GM19463 (cell line): ENCODE measurements around the gene RCSD1.

Source experiments
- ATAC-seq: cut with Tn5 transposase; IDR thresholded peaks from one replicate; pipeline ENCODE4 v1.9.1; 2021; ENCODE audit warnings: mild to moderate bottlenecking, moderate library complexity; ENCODE audit not compliant: unreplicated experiment

The RCSD1 gene

GRCh38 chr1:167640051-167640450 is 10.0 kb downstream of the RCSD1 start:
- ATAC-seq: no peak

GRCh38 chr1:167641786-167642500 is 11.9 kb downstream of the RCSD1 start:
- no peak for ATAC-seq

DNA sequence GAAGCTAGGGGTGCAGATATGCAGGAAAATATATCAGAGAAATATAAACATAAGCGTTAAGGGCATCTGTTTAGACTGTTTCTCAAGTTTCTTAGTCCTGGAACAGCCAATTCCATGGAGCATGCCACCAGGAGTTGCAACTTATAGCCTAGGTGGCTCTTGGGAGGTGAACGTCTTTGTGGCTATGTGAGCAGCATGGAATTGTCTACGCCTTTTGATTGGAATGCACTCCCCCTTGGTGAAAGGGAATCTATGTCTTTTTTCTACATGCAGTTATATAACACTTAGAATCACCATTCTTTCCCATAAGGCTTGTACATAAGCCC is 12.4 kb downstream of the RCSD1 start:
- no peak for ATAC-seq

- no peak for ATAC-seq
Observed at GRCh38 chr1:167643441-167643840, 13.4 kb downstream of the RCSD1 start.

GRCh38 chr1:167644551-167644950 is 14.5 kb downstream of the RCSD1 start:
- ATAC-seq: no peak

DNA sequence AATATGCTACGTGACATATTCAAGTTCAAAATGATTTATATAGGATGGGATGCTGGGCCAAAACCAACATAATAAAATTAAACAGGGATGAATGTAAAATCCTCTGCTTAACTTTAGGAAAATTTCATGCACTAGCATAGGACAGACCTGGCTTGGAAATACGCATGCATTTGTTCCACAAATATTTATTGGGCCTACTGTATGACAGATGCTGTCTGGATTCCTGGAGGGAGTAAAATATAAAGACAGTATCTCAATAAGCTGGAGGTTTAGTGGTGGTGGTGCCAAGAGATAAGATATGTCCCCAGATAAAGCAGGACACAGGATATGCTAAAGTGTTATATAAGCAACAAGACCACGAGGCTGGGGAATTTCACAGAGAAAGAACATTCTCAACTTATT is 15.1 kb downstream of the RCSD1 start:
- no peak for ATAC-seq

DNA sequence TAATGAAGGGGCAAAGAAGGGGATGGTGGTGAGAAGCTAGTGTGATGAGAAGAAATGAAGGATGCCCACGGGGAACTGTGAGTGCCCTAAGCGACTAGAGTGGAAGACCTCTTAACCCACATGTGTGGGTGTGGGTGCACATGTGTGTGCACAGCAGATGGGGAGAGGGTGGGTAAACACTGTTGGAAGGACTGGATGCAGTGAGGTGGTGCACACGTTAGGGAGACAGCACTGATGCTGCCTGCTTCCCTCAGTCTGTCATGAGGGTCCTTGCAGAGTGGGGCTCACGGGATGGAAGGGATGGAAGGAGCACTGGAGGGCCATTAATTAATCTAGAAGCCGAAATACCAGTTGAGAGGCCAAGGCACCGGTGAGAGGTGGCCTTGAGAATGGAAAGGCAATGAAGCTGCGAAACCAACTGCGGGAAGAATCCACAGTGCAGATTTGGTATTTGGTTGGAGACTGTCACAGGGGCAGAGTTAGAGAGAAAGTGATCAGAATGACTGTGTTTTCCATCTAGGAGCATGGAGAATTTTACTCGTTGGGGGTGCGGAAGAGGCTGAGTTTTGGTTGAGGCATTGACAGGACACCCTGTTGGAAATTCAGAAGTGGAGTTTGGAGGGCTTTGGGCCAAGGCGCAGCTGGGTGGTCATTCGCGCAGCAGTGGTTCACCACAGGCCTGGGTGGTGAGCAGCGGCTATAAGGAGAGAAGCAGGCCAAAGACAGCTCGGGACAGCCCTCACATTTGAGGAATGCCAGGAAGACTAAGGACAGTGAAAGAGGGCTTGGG is 15.8 kb downstream of the RCSD1 start:
- ATAC-seq: no peak

DNA sequence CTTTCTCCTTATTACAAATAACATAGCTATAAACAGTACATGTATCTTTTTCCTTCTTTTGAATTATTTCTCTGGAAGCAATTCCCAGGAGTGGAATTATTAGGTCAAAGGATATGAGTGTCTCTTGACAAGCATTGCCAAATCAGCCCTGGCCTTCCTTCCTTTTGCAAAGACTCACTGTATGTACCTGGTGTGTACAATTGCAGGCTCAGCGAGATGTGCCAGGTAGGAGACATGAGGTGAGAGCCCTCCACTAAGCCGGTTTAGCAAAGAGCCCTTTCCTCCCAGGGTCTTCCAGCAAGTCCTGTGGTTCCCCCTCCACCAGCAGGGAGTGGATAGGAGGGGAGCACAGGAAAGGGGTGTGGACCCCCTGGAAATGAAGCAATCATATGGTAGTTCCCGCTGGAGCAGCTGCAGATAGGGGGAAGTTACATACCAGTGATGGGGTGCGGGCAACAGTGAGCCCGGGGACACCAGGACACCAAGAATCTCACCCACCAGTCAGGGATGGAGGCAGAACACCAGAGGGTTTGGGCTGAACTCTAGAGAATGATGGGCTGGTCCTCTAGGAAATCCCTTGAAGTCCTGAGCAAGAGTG is 18.3 kb downstream of the RCSD1 start:
- no peak for ATAC-seq

DNA sequence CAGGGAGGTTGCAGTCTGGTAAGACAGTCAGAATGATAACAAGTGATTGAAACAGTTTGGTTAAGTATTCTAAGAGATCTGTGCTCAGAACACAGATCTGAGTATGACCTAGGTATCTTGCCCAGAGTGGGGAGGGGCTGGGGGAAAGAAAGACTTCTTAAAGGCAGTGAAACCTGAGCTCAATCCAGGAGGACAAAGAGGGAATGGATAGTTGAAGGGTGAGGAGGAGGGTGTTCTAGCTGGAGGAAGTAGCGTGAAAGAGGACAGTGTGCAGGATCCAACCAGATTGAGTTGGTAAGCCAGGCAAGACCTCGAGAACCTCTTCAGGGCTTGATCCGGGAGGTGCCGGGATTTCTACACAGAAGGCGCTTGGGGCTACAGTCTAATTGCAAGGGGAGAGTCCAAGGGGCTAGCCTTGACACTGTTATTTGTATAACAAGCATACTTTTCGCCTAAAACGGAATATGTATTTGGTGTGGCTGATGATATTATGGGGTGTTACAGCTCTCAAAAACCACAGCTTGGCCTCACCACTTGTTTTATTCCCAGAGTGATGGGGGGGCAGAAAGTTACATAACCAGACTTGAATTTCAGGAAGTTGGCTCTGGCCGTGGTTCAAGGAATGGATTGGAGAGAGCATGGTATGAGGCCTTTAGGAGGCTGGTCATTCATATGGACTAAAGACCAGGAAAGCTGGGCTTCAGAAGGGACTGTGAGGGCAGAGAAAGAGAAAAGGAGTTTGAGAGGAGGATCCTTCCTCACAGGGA is 19.1 kb downstream of the RCSD1 start:
- ATAC-seq: no peak

DNA sequence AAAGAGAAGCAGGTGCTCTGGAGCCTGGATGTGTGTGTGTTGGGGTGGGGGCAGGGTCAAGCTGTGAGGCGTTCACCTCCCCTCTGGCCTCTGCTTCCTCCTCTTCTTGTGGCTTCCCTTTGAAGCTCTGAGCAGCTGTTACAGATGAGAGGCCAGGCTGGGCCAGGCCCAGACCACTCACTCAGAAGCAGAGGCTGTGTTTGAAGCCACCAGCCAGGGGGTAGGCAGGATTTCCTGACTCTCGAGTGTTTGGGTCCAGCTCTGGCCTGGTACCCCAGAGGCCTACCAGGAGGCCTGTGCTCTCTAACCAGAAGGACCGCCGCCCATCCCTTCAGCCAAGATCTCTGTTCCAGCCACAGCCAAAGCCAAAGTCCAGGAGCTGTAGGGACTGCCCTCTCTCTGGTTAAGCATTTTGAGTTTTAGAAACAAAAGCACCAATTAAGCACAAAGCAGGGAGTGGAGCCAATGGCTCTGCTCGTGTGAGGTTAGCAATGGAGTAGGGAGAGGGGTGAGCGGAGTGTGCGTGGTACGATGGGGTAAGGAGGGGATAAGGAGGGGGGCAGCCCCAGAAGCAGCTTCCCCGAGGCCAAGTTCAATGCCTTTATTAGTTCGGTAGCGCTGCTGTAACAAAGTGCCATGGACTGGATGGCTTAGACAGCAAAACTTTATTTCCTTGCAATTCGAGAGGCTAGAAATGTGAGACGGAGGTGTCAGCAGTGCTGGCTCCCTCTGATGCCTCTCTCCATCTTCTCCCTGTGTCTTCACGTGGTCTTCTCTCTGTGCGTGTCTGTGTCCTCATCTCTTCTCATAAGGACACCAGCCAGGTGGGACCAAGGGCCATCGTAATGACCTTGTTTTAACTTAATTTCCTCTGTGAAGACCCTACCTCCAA is 20.5 kb downstream of the RCSD1 start:
- peak; percentile 81 for ATAC-seq

GRCh38 chr1:167651161-167651693 is 21.2 kb downstream of the RCSD1 start:
- peak; percentile 43 for ATAC-seq

- ATAC-seq: no peak
Observed at GRCh38 chr1:167654975-167655575, 25.0 kb downstream of the RCSD1 start.

GRCh38 chr1:167656657-167657056 is 26.6 kb downstream of the RCSD1 start:
- no peak for ATAC-seq

DNA sequence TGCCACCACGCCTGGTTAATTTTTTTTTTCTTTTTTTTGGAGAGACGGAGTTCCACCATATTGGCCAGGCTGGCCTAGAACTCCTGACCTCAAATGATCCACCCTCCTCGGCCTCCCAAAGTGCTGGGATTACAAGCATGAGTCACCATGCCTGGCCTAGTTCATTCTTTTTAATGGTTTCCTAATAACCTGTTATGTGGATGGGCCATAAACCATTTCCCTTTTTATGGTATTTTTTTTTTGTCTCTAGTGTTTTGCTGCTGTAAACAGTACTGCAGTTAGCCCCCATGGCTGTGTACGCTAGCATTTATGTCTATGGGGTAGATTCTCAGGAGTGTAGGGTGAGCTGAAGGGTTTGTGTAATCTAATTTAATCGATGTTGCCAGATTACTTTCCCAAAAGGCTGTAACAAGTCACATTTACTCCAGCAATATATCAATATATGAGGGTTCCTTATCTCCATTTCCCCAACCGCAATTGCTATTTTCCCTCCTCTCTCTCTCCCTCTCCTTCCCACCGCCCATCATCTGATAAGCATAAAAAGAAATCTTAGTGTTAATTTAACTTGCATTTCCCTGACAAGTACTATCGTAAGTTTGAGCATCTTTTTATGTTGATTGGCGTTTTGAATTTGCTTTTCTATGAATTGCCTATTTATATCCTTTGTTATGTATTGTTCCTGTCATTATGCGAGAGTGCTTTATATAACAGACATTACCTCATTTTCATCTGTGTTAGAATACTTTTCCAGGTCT is 28.7 kb downstream of the RCSD1 start:
- no peak for ATAC-seq

- no peak for ATAC-seq
Observed at GRCh38 chr1:167659450-167659849, 29.4 kb downstream of the RCSD1 start.

GRCh38 chr1:167659881-167660280 is 29.8 kb downstream of the RCSD1 start:
- ATAC-seq: no peak

GRCh38 chr1:167661527-167662426 is 31.7 kb downstream of the RCSD1 start:
- no peak for ATAC-seq
